ENCODE measurements around the gene PROCA1. TPM values are rescaled to one million over a fixed set of nuclear protein-coding genes. Genes with fewer than 3 reads are reported as not detected.
A peak's percentile ranks its signal among the peaks of the same experiment; 100 is the strongest.

PROCA1 gene
- total RNA-seq, 1 experiment from 2014 or later: 4.6 TPM

GRCh38 chr17:28686296-28686695, 25.4 kb downstream of the PROCA1 start:
- BruUV-seq (replicated peaks): no TSS peak
- Histone ChIP-seq H3K4me1 (ENCODE audit: insufficient read depth, low read length, poor library complexity, severe bottlenecking) (no peaks in the 10 kb centered on the region), H3K27ac (ENCODE audit: low read depth, low read length, poor library complexity, severe bottlenecking) (no peak overlapping the region), H3K36me3 (ENCODE audit: insufficient read depth, low read length, poor library complexity, severe bottlenecking) (peaks cover 98% of the 10 kb centered on the region), H3K4me3 (ENCODE audit: low read depth, low read length, poor library complexity, severe bottlenecking) (no peak overlapping the region), H3K27me3 (replicated peaks; ENCODE audit: insufficient read depth, low read depth, low read length, poor library complexity) (no peaks in the 10 kb centered on the region), H3K9me3 (ENCODE audit: low read depth, low read length, poor library complexity, severe bottlenecking) (no peaks in the 10 kb centered on the region)
- TF ChIP-seq EZH2 (IDR thresholded peaks at IDR 0.05; ENCODE audit: borderline replicate concordance, low read depth, low read length, poor library complexity, severe bottlenecking): no peak
- TF ChIP-seq, protein P1, sequence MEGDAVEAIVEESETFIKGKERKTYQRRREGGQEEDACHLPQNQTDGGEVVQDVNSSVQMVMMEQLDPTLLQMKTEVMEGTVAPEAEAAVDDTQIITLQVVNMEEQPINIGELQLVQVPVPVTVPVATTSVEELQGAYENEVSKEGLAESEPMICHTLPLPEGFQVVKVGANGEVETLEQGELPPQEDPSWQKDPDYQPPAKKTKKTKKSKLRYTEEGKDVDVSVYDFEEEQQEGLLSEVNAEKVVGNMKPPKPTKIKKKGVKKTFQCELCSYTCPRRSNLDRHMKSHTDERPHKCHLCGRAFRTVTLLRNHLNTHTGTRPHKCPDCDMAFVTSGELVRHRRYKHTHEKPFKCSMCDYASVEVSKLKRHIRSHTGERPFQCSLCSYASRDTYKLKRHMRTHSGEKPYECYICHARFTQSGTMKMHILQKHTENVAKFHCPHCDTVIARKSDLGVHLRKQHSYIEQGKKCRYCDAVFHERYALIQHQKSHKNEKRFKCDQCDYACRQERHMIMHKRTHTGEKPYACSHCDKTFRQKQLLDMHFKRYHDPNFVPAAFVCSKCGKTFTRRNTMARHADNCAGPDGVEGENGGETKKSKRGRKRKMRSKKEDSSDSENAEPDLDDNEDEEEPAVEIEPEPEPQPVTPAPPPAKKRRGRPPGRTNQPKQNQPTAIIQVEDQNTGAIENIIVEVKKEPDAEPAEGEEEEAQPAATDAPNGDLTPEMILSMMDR (conservative IDR thresholded peaks at IDR 0.05; ENCODE audit: low read depth, low read length): no peak
- no peak for DNase-seq (ENCODE audit: low spot score)
- CTCF ChIA-PET: no interaction called here
- POLR2A ChIA-PET (ENCODE audit: low non-redundant PET): no interaction called here
- intact Hi-C loops (cut with micrococcal nuclease; ENCODE audit: unreplicated experiment): no loop called here

DNA sequence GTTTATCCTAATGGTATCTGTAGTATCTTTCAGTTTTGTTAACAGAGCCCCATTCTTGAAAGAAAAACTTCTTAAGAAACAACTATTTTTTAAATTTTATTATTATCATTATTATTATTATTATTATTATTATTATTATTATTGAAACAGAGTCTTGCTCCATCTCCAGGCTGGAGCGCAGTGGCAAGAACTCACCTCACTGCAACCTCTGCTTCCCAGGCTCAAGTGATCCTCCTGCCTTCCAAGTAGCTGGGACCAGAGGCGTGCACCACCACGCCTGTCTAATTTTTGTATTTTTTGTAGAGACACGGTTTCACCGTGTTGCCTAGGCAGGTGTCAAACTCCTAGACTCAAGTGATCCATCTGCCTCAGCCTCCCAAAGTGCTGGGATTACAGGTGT, 26.3 kb downstream of the PROCA1 start:
- intact Hi-C loops (cut with micrococcal nuclease; ENCODE audit: unreplicated experiment): no loop called here

GRCh38 chr17:28684963-28685362, 26.7 kb downstream of the PROCA1 start:
- H3K27me3 ChIP-seq (replicated peaks; ENCODE audit: insufficient read depth, low read depth, low read length, poor library complexity): no peaks in the 10 kb centered on the region
- POLR2A ChIA-PET (ENCODE audit: low non-redundant PET): no interaction called here
- TF ChIP-seq EZH2 (IDR thresholded peaks at IDR 0.05; ENCODE audit: borderline replicate concordance, low read depth, low read length, poor library complexity, severe bottlenecking): no peak
- TF ChIP-seq, protein P1 (conservative IDR thresholded peaks at IDR 0.05; ENCODE audit: low read depth, low read length): peak; percentile 37
- H3K27ac ChIP-seq (ENCODE audit: low read depth, low read length, poor library complexity, severe bottlenecking): no peak overlapping the region
- intact Hi-C loops (cut with micrococcal nuclease; ENCODE audit: unreplicated experiment): no loop called here
- peak; percentile 76 for DNase-seq (ENCODE audit: low spot score)
- no peaks in the 10 kb centered on the region for H3K9me3 ChIP-seq (ENCODE audit: low read depth, low read length, poor library complexity, severe bottlenecking)
- no peaks in the 10 kb centered on the region for H3K4me1 ChIP-seq (ENCODE audit: insufficient read depth, low read length, poor library complexity, severe bottlenecking)
- CTCF ChIA-PET: no interaction called here
- H3K36me3 ChIP-seq (ENCODE audit: insufficient read depth, low read length, poor library complexity, severe bottlenecking): peaks cover 92% of the 10 kb centered on the region
- BruUV-seq (replicated peaks): no TSS peak
- H3K4me3 ChIP-seq (ENCODE audit: low read depth, low read length, poor library complexity, severe bottlenecking): no peak overlapping the region

More for the DNA sequence above, 26.3 kb downstream of the PROCA1 start:
- H3K27ac ChIP-seq (ENCODE audit: low read depth, low read length, poor library complexity, severe bottlenecking): no peak overlapping the region
- no peaks in the 10 kb centered on the region for H3K27me3 ChIP-seq (replicated peaks; ENCODE audit: insufficient read depth, low read depth, low read length, poor library complexity)
- H3K4me1 ChIP-seq (ENCODE audit: insufficient read depth, low read length, poor library complexity, severe bottlenecking): no peaks in the 10 kb centered on the region
- H3K4me3 ChIP-seq (ENCODE audit: low read depth, low read length, poor library complexity, severe bottlenecking): no peak overlapping the region
- no TSS peak for BruUV-seq (replicated peaks)
- DNase-seq (ENCODE audit: low spot score): no peak
- POLR2A ChIA-PET (ENCODE audit: low non-redundant PET): no interaction called here
- no peaks in the 10 kb centered on the region for H3K9me3 ChIP-seq (ENCODE audit: low read depth, low read length, poor library complexity, severe bottlenecking)
- H3K36me3 ChIP-seq (ENCODE audit: insufficient read depth, low read length, poor library complexity, severe bottlenecking): peaks cover 96% of the 10 kb centered on the region
- CTCF ChIA-PET: interaction anchor here (0.7 kb wide), 1 partner anchor 61 kb away, joined by 4 read pairs; no protein-coding TSS in a partner anchor
- TF ChIP-seq, protein P1 (conservative IDR thresholded peaks at IDR 0.05; ENCODE audit: low read depth, low read length): no peak
- no peak for TF ChIP-seq EZH2 (IDR thresholded peaks at IDR 0.05; ENCODE audit: borderline replicate concordance, low read depth, low read length, poor library complexity, severe bottlenecking)

Data from A673 (cell line).